ENCODE data around the gene SOWAHA. TPM values are rescaled to one million over a fixed set of nuclear protein-coding genes. Genes with fewer than 3 reads are reported as not detected.

The SOWAHA gene
- total RNA-seq, 1 experiment from 2014 or later = 0.39 TPM

DNA sequence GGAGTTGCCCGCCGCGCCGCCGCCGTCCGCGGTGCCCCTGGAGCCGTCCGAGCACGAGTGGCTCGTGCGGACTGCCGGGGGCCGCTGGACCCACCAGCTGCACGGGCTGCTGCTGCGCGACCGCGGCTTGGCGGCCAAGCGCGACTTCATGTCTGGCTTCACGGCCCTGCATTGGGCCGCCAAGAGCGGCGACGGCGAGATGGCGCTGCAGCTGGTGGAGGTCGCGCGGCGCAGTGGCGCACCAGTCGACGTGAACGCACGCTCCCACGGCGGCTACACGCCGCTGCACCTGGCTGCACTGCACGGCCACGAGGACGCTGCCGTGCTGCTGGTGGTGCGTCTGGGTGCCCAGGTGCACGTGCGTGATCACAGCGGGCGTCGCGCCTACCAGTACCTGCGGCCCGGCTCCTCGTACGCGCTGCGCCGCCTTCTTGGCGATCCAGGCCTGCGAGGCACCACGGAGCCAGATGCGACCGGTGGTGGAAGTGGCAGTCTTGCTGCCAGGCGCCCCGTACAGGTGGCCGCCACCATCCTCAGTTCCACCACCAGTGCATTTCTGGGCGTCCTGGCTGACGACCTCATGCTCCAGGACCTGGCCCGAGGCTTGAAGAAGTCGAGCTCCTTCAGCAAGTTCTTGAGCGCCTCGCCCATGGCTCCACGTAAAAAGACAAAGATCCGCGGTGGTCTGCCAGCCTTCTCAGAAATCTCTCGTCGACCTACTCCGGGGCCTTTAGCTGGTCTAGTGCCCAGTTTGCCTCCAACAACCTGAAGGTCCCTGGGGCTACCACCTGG is 1.6 kb downstream of the SOWAHA start (continued):
- TF ChIP-seq SIN3A (IDR thresholded peaks at IDR 0.05; ENCODE audit: low read depth) = no peak

DNA sequence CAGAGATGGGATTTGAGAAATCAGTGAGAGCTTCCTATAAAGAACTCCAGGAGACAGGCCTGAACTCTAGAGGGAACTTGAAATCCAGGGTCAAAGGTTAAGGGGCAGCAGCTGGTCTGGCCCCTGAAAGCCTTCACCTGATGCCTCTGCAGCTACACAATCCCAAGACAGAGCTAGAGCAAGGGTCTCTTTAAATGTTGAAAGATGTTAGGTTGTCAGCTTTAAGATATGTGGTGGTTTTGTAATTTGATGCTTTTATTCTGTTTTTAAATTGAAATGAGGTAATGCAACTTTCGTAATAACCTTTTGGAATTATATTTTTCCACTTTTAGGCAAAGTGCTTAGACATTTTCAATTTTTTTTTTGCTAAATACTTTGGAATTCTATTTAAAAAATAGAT is 2.4 kb downstream of the SOWAHA start:
- BruUV-seq (replicated peaks) = no TSS peak
- intact Hi-C loops (cut with micrococcal nuclease) = no loop called here
- no peak overlapping the region for H3K4me3 ChIP-seq (replicated peaks in 1 of 2; ENCODE audit: low read depth in 1 of 2, low read length in 2 of 2)
- no peak for ATAC-seq
- H3K4me2 ChIP-seq (ENCODE audit: low read length) = no peak overlapping the region
- H3K36me3 ChIP-seq (ENCODE audit: control insufficient read depth in 1 of 2, insufficient read depth in 2 of 2, low read length in 2 of 2) = no peaks in the 10 kb centered on the region
- TF ChIP-seq ZNF274 (IDR thresholded peaks at IDR 0.05; ENCODE audit: low read depth, low read length) (no peak), MAX (IDR thresholded peaks at IDR 0.05) (no peak), YY1 (IDR thresholded peaks at IDR 0.05; ENCODE audit: extremely low read depth, insufficient replicate concordance, low read depth, low read length) (no peak), REST (IDR thresholded peaks at IDR 0.05; ENCODE audit: low read depth) (no peak), FOSL1 (IDR thresholded peaks at IDR 0.05; ENCODE audit: low read depth) (no peak)
- ChIA-PET CTCF (interaction anchor here (1.0 to 1.5 kb wide), 3 partner anchors 8 to 289 kb away, joined by 3 to 6 read pairs (median 4); no protein-coding TSS in a partner anchor), POLR2A (interaction anchor here (0.6 kb wide), 1 partner anchor 17 kb away, joined by 3 read pairs; no protein-coding TSS in a partner anchor), RAD21 (ENCODE audit: low non-redundant PET in 1 of 2, low total read pairs in 2 of 2, uncharacterized antibody in 2 of 2, unreplicated experiment in 2 of 2) (no interaction called here)
- H3K27me3 ChIP-seq (ENCODE audit: insufficient read depth, low read length) = no peaks in the 10 kb centered on the region
- no peak overlapping the region for H2AFZ ChIP-seq (ENCODE audit: low read depth, low read length, poor library complexity, severe bottlenecking)
- no peaks in the 10 kb centered on the region for H3K9me2 ChIP-seq (ENCODE audit: insufficient read depth)
- peaks cover 0 to 14% of the 10 kb centered on the region in 2 experiments; a peak in 3 of 4 replicates for H3K4me1 ChIP-seq (ENCODE audit: control insufficient read depth in 1 of 2, insufficient read depth in 2 of 2, low read length in 2 of 2)
- no peaks in the 10 kb centered on the region for H3K9me3 ChIP-seq (ENCODE audit: control insufficient read depth in 1 of 2, insufficient read depth in 1 of 2, low read depth in 1 of 2, low read length in 2 of 2)
- no peak overlapping the region for H3K9ac ChIP-seq (ENCODE audit: low read length)
- no peaks in the 10 kb centered on the region for H3K79me2 ChIP-seq (ENCODE audit: insufficient read depth, low read length)
- H3K27ac ChIP-seq (ENCODE audit: low read depth, low read length) = no peak overlapping the region
- no peak for DNase-seq (ENCODE audit: low read depth, low spot score)
- no peaks in the 10 kb centered on the region for H4K20me1 ChIP-seq (ENCODE audit: insufficient read depth)

Measured in HCT116 (cell line).